A549 (cell line): ENCODE measurements around the gene SMAD5. TPM values are rescaled to one million over a fixed set of nuclear protein-coding genes. Genes with fewer than 3 reads are reported as not detected.

Experiments
- ATAC-seq, 2 experiments: fragments of 200-7000 bp in 1 of 2; fragments of >200 bp in 1 of 2; cut with Nextera tagmentation in 1 of 2; cut with Tn5 transposase in 1 of 2; 3 replicates each; pipeline versions ENCODE4 v1.8.0 to v1.9.1; 2018 to 2020; ENCODE audit warnings: mild to moderate bottlenecking in 1 of 2, moderate library complexity in 1 of 2
- CTCF ChIA-PET: fragments of 300-600 bp; sonication (Branson Sonifier 250); formaldehyde crosslinking; extraction: SDS; loops from one replicate; lab custom pipeline; 2021; ENCODE audit warnings: antibody characterized with exemption, inconsistent platforms; lab: Yijun Ruan, JAX
- POLR2A ChIA-PET: fragments of 350-600 bp; formaldehyde crosslinking; extraction: SDS; loops from one replicate; lab custom pipeline; 2021; ENCODE audit warnings: antibody characterized with exemption, inconsistent platforms; lab: Yijun Ruan, JAX
- DNase-seq, 2 experiments: peaks; one replicate each; pipeline versions ENCODE4 v3.0.0 to v3.0.0-alpha.2; 2011 to 2016; ENCODE audit warnings: low read depth in 1 of 2, low spot score in 1 of 2
- FAIRE-seq: peaks from 2 replicates; lab custom pipeline; 2011; peaks lifted over from hg19 to GRCh38; lab: Jason Lieb, UNC
- H3K27ac ChIP-seq, 2 experiments: fragments of >200 bp; sonication (Bioruptor Twin); formaldehyde crosslinking; 3 replicates each; pipeline ENCODE4 v1.5.1; 2016 to 2017
- H3K4me1 ChIP-seq: fragments of >200 bp; sonication (Bioruptor Twin); formaldehyde crosslinking; 3 replicates; pipeline ENCODE4 v1.6.1; 2016
- H3K4me2 ChIP-seq: fragments of >200 bp; sonication (Bioruptor Twin); formaldehyde crosslinking; 3 replicates; pipeline ENCODE4 v1.6.1; 2016
- H3K4me3 ChIP-seq: fragments of >200 bp; sonication (Bioruptor Twin); formaldehyde crosslinking; 3 replicates; pipeline ENCODE4 v1.5.1; 2016
- H3K9me3 ChIP-seq: fragments of >200 bp; sonication (Bioruptor Twin); formaldehyde crosslinking; 3 replicates; pipeline ENCODE4 v1.6.1; 2016
- CBX8 ChIP-seq: fragments of 200-600 bp; sonication (generic); IDR thresholded peaks from 2 replicates; pipeline ENCODE4 v1.6.1; 2016
- CEBPB ChIP-seq, 2 experiments: fragments of >200 bp in 1 of 2; sonication (Bioruptor Twin) in 1 of 2; formaldehyde crosslinking in 1 of 2; IDR thresholded peaks; 2 replicates each; pipeline ENCODE4 v1.6.1; 2012 to 2016
- CHD2 ChIP-seq: fragments of 150-350 bp; IDR thresholded peaks from 2 replicates; pipeline ENCODE4 v1.6.1; 2014; ENCODE audit warnings: low read length; ENCODE audit not compliant: partially characterized antibody
- CHD4 ChIP-seq: fragments of 200-600 bp; sonication (generic); IDR thresholded peaks from 2 replicates; pipeline ENCODE4 v1.6.1; 2016; ENCODE audit warnings: antibody characterized with exemption, mild to moderate bottlenecking, borderline replicate concordance
- EP300 ChIP-seq, 2 experiments: fragments of >200 bp; sonication (Bioruptor Twin); formaldehyde crosslinking; IDR thresholded peaks; 2 replicates in 1 of 2; 3 replicates in 1 of 2; pipeline ENCODE4 v1.6.1; 2016 to 2017
- ESRRA ChIP-seq: fragments of 150-350 bp; IDR thresholded peaks from 2 replicates; pipeline ENCODE4 v1.6.1; 2014; ENCODE audit warnings: mild to moderate bottlenecking, low read length, borderline replicate concordance
- FOXS1 ChIP-seq: fragments of 250-450 bp; sonication (Bioruptor Pico); IDR thresholded peaks from 2 replicates; pipeline ENCODE4 v1.5.0; 2020; ENCODE audit warnings: mild to moderate bottlenecking, moderate library complexity
- HOXA7 ChIP-seq: fragments of 250-450 bp; sonication (Bioruptor Pico); IDR thresholded peaks from 2 replicates; pipeline ENCODE4 v1.5.0; 2020; ENCODE audit warnings: mild to moderate bottlenecking, moderate library complexity
- HOXB13 ChIP-seq: fragments of 250-450 bp; sonication (Bioruptor Pico); IDR thresholded peaks from 2 replicates; pipeline ENCODE4 v1.5.0; 2020; ENCODE audit warnings: low read depth, mild to moderate bottlenecking, moderate library complexity
- HOXB5 ChIP-seq: fragments of 250-450 bp; sonication (Bioruptor Pico); IDR thresholded peaks from 2 replicates; pipeline ENCODE4 v1.5.0; 2020; ENCODE audit warnings: mild to moderate bottlenecking, moderate library complexity
- JUN ChIP-seq, 2 experiments: fragments of >200 bp; sonication (Bioruptor Twin); formaldehyde crosslinking; IDR thresholded peaks; 2 replicates in 1 of 2; 3 replicates in 1 of 2; pipeline ENCODE4 v1.6.1; 2016 to 2017
- JUNB ChIP-seq: fragments of >200 bp; sonication (Bioruptor Twin); formaldehyde crosslinking; IDR thresholded peaks from 2 replicates; pipeline ENCODE4 v1.6.1; 2016
- KDM5A ChIP-seq: fragments of 200-600 bp; sonication (generic); IDR thresholded peaks from 2 replicates; pipeline ENCODE4 v1.6.1; 2016; ENCODE audit warnings: antibody characterized with exemption, mild to moderate bottlenecking
- MAFK ChIP-seq: fragments of 450-650 bp; IDR thresholded peaks from 2 replicates; pipeline ENCODE4 v1.6.1; 2014; ENCODE audit not compliant: partially characterized antibody
- NPAS2 ChIP-seq: fragments of 250-450 bp; sonication (Bioruptor Pico); IDR thresholded peaks from 2 replicates; pipeline ENCODE4 v1.8.0; 2022; ENCODE audit warnings: mild to moderate bottlenecking, moderate library complexity, borderline replicate concordance
- POLR2A ChIP-seq: IDR thresholded peaks from 2 replicates; pipeline ENCODE4 v1.6.1; 2012; ENCODE audit warnings: mild to moderate bottlenecking, low read length
- RARB ChIP-seq: fragments of 250-450 bp; sonication (Bioruptor Pico); IDR thresholded peaks from 2 replicates; pipeline ENCODE4 v1.8.0; 2021; ENCODE audit warnings: mild to moderate bottlenecking, moderate library complexity
- RNF2 ChIP-seq: fragments of 200-600 bp; sonication (generic); IDR thresholded peaks from 2 replicates; pipeline ENCODE4 v1.6.1; 2016; ENCODE audit warnings: low read depth, mild to moderate bottlenecking, antibody characterized with exemption, moderate library complexity, borderline replicate concordance
- SMC3 ChIP-seq: fragments of >200 bp; sonication (Bioruptor Twin); formaldehyde crosslinking; IDR thresholded peaks from 3 replicates; pipeline ENCODE4 v1.6.1; 2018; ENCODE audit warnings: inconsistent platforms
- SREBF2 ChIP-seq: fragments of 450-650 bp; IDR thresholded peaks from 2 replicates; pipeline ENCODE4 v1.6.1; 2014; ENCODE audit warnings: mild to moderate bottlenecking, moderate library complexity
- TP53 ChIP-seq: fragments of 250-450 bp; sonication (Bioruptor Pico); IDR thresholded peaks from 2 replicates; pipeline ENCODE4 v1.5.0; 2021; ENCODE audit warnings: mild to moderate bottlenecking, moderate library complexity
- WGBS: methylation state at CpG from one replicate; pipeline ENCODE4 v1.1.6; 2017; ENCODE audit errors: missing lambda C conversion rate; 5-methylcytosine and 5-hydroxymethylcytosine counted together
- polyA plus RNA-seq, 4 experiments: library from polyadenylated mRNA; depleted of rRNA in 3 of 4; stranded (reverse); fragments of >200 nt; fragmentation: RNase III in 1 of 4; extraction: RNeasy Plus Mini Kit Qiagen cat#74134 plus additional on column Dnase treatment in 1 of 4; gene quantifications; 2 replicates in 3 of 4; 3 replicates in 1 of 4; pipeline ENCODE4 v1.2.3, GENCODE V29; 2011 to 2017
- TF ChIP-seq, protein P1 (sequence below): fragments of 450-650 bp; IDR thresholded peaks from 2 replicates; pipeline ENCODE4 v1.6.1; 2014; ENCODE audit warnings: antibody characterized with exemption
- TF ChIP-seq, protein P2 (sequence below): fragments of >200 bp; sonication (Bioruptor Twin); formaldehyde crosslinking; IDR thresholded peaks from 2 replicates; pipeline ENCODE4 v1.6.1; 2016
- TF ChIP-seq, protein P3 (sequence below): IDR thresholded peaks from 2 replicates; pipeline ENCODE4 v1.6.1; 2012
- TF ChIP-seq, protein P4 (sequence below): fragments of 250-450 bp; sonication (Bioruptor Pico); IDR thresholded peaks from 2 replicates; pipeline ENCODE4 v1.5.0; 2020; ENCODE audit warnings: low read depth, mild to moderate bottlenecking, moderate library complexity
- TF ChIP-seq, protein P5 (sequence below): fragments of >200 bp; sonication (Bioruptor Twin); formaldehyde crosslinking; IDR thresholded peaks from 3 replicates; pipeline ENCODE4 v1.5.1; 2016
- TF ChIP-seq, protein P6 (sequence below): fragments of 150-350 bp; IDR thresholded peaks from 2 replicates; pipeline ENCODE4 v1.6.1; 2014; ENCODE audit warnings: low read depth, mild to moderate bottlenecking, low read length

SMAD5 gene
- polyA plus RNA-seq, 2 of the 4 experiments (the other 2 are of a cell fraction): 17.1 to 101 TPM

DNA sequence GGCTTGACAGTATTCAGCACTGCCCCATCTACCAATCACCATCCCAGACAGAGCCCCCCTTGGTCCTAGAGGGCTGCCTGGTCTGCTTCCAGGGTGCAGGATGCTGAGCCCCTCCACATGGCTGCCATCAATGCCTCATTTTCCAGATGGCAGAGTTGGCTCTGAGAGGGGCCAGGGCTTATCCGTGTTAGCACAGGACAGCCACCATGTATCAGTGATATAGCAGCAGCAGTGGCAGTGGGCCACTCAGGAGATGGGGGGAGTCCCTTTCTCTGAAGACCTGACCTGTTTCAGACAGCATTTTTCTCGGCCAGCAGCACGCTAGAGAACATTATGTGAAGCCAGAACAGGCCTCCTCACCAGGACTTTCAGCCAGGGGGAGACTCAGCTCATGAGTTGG lies 61.9 kb downstream of the SMAD5 start:
- DNase-seq: no peak
- ChIA-PET POLR2A (no interaction called here), CTCF (interaction anchor here (0.7 to 3.8 kb wide), 6 partner anchors 17 to 364 kb away, joined by 3 to 16 read pairs (median 4); no protein-coding TSS in a partner anchor)
- Histone ChIP-seq H3K27ac (no peak overlapping the region), H3K4me3 (no peak overlapping the region), H3K4me1 (no peaks in the 10 kb centered on the region), H3K9me3 (no peaks in the 10 kb centered on the region), H3K4me2 (no peak overlapping the region)
- TF ChIP-seq RARB (CRISPR knock-in tag) (no peak), FOXS1 (CRISPR knock-in tag) (no peak), TP53 (CRISPR knock-in tag) (no peak), CHD2 (no peak), JUNB (no peak), NPAS2 (CRISPR knock-in tag) (no peak), ESRRA (no peak), JUN (IDR thresholded peaks at IDR 0.05) (no peak), POLR2A (no peak), SREBF2 (no peak)
- TF ChIP-seq, protein P1, sequence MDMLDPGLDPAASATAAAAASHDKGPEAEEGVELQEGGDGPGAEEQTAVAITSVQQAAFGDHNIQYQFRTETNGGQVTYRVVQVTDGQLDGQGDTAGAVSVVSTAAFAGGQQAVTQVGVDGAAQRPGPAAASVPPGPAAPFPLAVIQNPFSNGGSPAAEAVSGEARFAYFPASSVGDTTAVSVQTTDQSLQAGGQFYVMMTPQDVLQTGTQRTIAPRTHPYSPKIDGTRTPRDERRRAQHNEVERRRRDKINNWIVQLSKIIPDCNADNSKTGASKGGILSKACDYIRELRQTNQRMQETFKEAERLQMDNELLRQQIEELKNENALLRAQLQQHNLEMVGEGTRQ: no peak
- TF ChIP-seq, protein P2, sequence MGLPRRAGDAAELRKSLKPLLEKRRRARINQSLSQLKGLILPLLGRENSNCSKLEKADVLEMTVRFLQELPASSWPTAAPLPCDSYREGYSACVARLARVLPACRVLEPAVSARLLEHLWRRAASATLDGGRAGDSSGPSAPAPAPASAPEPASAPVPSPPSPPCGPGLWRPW: no peak
- TF ChIP-seq, protein P3, sequence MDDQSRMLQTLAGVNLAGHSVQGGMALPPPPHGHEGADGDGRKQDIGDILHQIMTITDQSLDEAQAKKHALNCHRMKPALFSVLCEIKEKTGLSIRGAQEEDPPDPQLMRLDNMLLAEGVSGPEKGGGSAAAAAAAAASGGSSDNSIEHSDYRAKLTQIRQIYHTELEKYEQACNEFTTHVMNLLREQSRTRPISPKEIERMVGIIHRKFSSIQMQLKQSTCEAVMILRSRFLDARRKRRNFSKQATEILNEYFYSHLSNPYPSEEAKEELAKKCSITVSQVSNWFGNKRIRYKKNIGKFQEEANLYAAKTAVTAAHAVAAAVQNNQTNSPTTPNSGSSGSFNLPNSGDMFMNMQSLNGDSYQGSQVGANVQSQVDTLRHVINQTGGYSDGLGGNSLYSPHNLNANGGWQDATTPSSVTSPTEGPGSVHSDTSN: no peak
- TF ChIP-seq, protein P4, sequence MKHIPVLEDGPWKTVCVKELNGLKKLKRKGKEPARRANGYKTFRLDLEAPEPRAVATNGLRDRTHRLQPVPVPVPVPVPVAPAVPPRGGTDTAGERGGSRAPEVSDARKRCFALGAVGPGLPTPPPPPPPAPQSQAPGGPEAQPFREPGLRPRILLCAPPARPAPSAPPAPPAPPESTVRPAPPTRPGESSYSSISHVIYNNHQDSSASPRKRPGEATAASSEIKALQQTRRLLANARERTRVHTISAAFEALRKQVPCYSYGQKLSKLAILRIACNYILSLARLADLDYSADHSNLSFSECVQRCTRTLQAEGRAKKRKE: no peak
- no peak for ATAC-seq
- no peak for FAIRE-seq
- WGBS: 100% methylated on average over 2 of the region's 3 CpGs

DNA sequence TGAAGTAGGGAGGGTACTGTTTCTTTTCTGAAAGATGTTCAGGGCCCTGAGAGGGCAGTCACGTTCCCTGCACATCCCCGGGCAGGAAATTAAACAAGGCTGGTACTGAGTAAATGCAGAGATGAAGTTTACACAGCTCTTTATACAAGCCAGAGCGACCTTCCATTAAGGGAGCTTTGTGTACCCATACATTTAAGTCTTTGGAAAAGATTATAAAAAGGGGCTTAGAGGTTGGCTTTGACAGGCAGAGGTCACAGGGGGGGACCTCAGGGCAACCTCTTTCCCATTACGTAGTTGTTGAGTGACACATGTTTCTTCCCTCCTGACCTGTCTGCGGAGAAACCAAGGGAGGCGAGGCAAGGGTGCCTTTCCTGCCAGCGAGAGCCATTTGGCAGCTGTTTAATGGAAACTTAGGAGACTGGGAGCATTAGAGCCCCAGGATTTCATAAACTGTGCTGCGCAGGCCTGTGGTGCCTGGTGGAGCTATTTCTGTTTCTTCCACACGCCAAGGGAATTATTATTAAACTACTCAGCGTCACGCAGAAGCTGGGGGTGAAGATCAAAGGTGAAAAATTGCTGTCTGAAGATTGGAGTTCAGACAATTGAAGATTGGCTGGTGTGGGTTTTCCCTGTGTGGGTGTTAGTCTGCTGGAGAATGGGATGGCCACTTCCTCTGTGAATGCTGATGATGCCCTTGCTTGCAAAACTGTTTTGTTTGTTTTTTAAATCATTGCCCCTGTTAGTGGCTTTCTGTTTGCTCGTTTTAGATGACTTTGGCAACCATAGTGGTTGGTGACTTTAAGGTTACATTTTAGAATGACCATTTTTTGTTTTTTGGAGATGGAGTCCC lies 63.6 kb downstream of the SMAD5 start:
- H3K4me3 ChIP-seq: no peak overlapping the region
- 90% methylated on average over 12 of the region's 12 CpGs for WGBS
- FAIRE-seq: no peak

More for the DNA sequence above, 63.6 kb downstream of the SMAD5 start:
- DNase-seq (no peak), ATAC-seq (no peak)
- H3K4me2 ChIP-seq: no peak overlapping the region
- ChIA-PET CTCF (interaction anchor here (1.6 to 3.8 kb wide), 4 partner anchors 16 to 308 kb away, joined by 4 to 16 read pairs (median 6); no protein-coding TSS in a partner anchor), POLR2A (no interaction called here)
- no peak overlapping the region for H3K27ac ChIP-seq
- TF ChIP-seq HOXA7 (CRISPR knock-in tag) (no peak), MAFK (no peak), EP300 (IDR thresholded peaks at IDR 0.05) (no peak), HOXB5 (CRISPR knock-in tag) (no peak), CBX8 (no peak), TP53 (CRISPR knock-in tag) (no peak), SMC3 (no peak), NPAS2 (CRISPR knock-in tag) (no peak), FOXS1 (CRISPR knock-in tag) (no peak), HOXB13 (CRISPR knock-in tag) (no peak), CHD4 (no peak), CEBPB (IDR thresholded peaks at IDR 0.05) (no peak), KDM5A (no peak), RNF2 (no peak)
- TF ChIP-seq, protein P5, sequence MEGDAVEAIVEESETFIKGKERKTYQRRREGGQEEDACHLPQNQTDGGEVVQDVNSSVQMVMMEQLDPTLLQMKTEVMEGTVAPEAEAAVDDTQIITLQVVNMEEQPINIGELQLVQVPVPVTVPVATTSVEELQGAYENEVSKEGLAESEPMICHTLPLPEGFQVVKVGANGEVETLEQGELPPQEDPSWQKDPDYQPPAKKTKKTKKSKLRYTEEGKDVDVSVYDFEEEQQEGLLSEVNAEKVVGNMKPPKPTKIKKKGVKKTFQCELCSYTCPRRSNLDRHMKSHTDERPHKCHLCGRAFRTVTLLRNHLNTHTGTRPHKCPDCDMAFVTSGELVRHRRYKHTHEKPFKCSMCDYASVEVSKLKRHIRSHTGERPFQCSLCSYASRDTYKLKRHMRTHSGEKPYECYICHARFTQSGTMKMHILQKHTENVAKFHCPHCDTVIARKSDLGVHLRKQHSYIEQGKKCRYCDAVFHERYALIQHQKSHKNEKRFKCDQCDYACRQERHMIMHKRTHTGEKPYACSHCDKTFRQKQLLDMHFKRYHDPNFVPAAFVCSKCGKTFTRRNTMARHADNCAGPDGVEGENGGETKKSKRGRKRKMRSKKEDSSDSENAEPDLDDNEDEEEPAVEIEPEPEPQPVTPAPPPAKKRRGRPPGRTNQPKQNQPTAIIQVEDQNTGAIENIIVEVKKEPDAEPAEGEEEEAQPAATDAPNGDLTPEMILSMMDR: no peak
- TF ChIP-seq, protein P6, sequence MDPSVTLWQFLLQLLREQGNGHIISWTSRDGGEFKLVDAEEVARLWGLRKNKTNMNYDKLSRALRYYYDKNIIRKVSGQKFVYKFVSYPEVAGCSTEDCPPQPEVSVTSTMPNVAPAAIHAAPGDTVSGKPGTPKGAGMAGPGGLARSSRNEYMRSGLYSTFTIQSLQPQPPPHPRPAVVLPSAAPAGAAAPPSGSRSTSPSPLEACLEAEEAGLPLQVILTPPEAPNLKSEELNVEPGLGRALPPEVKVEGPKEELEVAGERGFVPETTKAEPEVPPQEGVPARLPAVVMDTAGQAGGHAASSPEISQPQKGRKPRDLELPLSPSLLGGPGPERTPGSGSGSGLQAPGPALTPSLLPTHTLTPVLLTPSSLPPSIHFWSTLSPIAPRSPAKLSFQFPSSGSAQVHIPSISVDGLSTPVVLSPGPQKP: no peak
- TF ChIP-seq, protein P3: no peak
- H3K9me3 ChIP-seq: no peaks in the 10 kb centered on the region
- H3K4me1 ChIP-seq: no peaks in the 10 kb centered on the region
